Neural cell (in vitro differentiated cells): Measurements from ENCODE around the gene SLC4A8.

Experiments used
- EP300 ChIP-seq: fragments of 450-650 bp; conservative IDR thresholded peaks from 2 replicates; pipeline ENCODE4 v1.6.1; 2014; ENCODE audit warnings: antibody characterized with exemption, mild to moderate bottlenecking, moderate library complexity; ENCODE audit not compliant: poor library complexity, severe bottlenecking
- POLR2AphosphoS5 ChIP-seq: IDR thresholded peaks from 2 replicates; pipeline ENCODE4 v1.6.1; 2012
- TAF1 ChIP-seq: IDR thresholded peaks from 2 replicates; pipeline ENCODE4 v1.6.1; 2012; ENCODE audit warnings: low read depth
- TF ChIP-seq, protein P1 (sequence below): fragments of 450-650 bp; IDR thresholded peaks from 2 replicates; pipeline ENCODE4 v1.5.1; 2014; ENCODE audit warnings: antibody characterized with exemption, mild to moderate bottlenecking, moderate library complexity; ENCODE audit not compliant: poor library complexity, severe bottlenecking

- no peak for TF ChIP-seq TAF1
- TF ChIP-seq POLR2AphosphoS5: no peak
- TF ChIP-seq, protein P1, sequence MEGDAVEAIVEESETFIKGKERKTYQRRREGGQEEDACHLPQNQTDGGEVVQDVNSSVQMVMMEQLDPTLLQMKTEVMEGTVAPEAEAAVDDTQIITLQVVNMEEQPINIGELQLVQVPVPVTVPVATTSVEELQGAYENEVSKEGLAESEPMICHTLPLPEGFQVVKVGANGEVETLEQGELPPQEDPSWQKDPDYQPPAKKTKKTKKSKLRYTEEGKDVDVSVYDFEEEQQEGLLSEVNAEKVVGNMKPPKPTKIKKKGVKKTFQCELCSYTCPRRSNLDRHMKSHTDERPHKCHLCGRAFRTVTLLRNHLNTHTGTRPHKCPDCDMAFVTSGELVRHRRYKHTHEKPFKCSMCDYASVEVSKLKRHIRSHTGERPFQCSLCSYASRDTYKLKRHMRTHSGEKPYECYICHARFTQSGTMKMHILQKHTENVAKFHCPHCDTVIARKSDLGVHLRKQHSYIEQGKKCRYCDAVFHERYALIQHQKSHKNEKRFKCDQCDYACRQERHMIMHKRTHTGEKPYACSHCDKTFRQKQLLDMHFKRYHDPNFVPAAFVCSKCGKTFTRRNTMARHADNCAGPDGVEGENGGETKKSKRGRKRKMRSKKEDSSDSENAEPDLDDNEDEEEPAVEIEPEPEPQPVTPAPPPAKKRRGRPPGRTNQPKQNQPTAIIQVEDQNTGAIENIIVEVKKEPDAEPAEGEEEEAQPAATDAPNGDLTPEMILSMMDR: no peak
- TF ChIP-seq EP300: no peak
Measured at GRCh38 chr12:51430196-51430895, 5.7 kb downstream of the SLC4A8 start.
